Measurements from ENCODE around the gene PPARA. TPM values are rescaled to one million over a fixed set of nuclear protein-coding genes. Genes with fewer than 3 reads are reported as not detected.

Gene PPARA
- total and polyA plus RNA-seq, 7 experiments from 2014 or later: 3.7 to 21.6 (median 16.4) TPM

- POLR2A ChIA-PET: interaction anchor here (0.5 kb wide), 1 partner anchor 120 kb away, joined by 3 read pairs; no protein-coding TSS in a partner anchor
- no peaks in the 10 kb centered on the region for H3K27me3 Mint-ChIP-seq
- CTCF ChIA-PET: interaction anchor here (1.0 to 1.4 kb wide), 2 partner anchors 9 to 170 kb away, joined by 3 to 8 read pairs; partner anchors contain the start of gene GTSE1
- H3K36me3 Mint-ChIP-seq: no peaks in the 10 kb centered on the region
- DNase-seq (no peak), ATAC-seq (no peak)
- Histone ChIP-seq H3K9me3 (ENCODE audit: control insufficient read depth in 2 of 3, low read length in 3 of 3) (no peaks in the 10 kb centered on the region), H3K27ac (ENCODE audit: low read depth, low read length) (no peak overlapping the region), H3K4me1 (ENCODE audit: control insufficient read depth in 2 of 2, insufficient read depth in 2 of 2, low read length in 2 of 2) (no peaks in the 10 kb centered on the region), H3K27me3 (ENCODE audit: control insufficient read depth in 2 of 2, insufficient read depth in 2 of 2, low read length in 2 of 2) (no peaks in the 10 kb centered on the region), H3K4me3 (ENCODE audit: low read length) (no peak overlapping the region), H3K36me3 (ENCODE audit: control insufficient read depth in 2 of 3, insufficient read depth in 3 of 3, low read length in 3 of 3) (no peaks in the 10 kb centered on the region)
- H3K9me3 Mint-ChIP-seq: no peaks in the 10 kb centered on the region
- peaks cover 0 to 4% (median 0%) of the 10 kb centered on the region in 7 donors for H3K4me1 Mint-ChIP-seq
- no peak overlapping the region for H3K4me3 Mint-ChIP-seq
- H3K27ac Mint-ChIP-seq: peak overlapping the region in 1 of 9 donors; percentile 32
- intact Hi-C loops (cut with micrococcal nuclease): no loop called here
Measured at GRCh38 chr22:46125816-46126765, 24.2 kb upstream of the PPARA start.

GRCh38 chr22:46126853-46127385 lies 23.4 kb upstream of the PPARA start:
- Histone ChIP-seq H3K36me3 (ENCODE audit: control insufficient read depth in 2 of 3, insufficient read depth in 3 of 3, low read length in 3 of 3) (no peaks in the 10 kb centered on the region), H3K27me3 (ENCODE audit: control insufficient read depth in 2 of 2, insufficient read depth in 2 of 2, low read length in 2 of 2) (no peaks in the 10 kb centered on the region), H3K9me3 (ENCODE audit: control insufficient read depth in 2 of 3, low read length in 3 of 3) (no peaks in the 10 kb centered on the region), H3K27ac (ENCODE audit: low read depth, low read length) (no peak overlapping the region), H3K4me3 (ENCODE audit: low read length) (no peak overlapping the region), H3K4me1 (ENCODE audit: control insufficient read depth in 2 of 2, insufficient read depth in 2 of 2, low read length in 2 of 2) (no peaks in the 10 kb centered on the region)
- no peaks in the 10 kb centered on the region for H3K27me3 Mint-ChIP-seq
- H3K36me3 Mint-ChIP-seq: no peaks in the 10 kb centered on the region
- H3K9me3 Mint-ChIP-seq: no peaks in the 10 kb centered on the region
- no peak overlapping the region for H3K27ac Mint-ChIP-seq
- no peak for ATAC-seq
- no peak overlapping the region for H3K4me3 Mint-ChIP-seq
- intact Hi-C loops (cut with micrococcal nuclease): no loop called here
- no peak for DNase-seq
- ChIA-PET CTCF (no interaction called here), POLR2A (interaction anchor here (0.5 kb wide), 1 partner anchor 121 kb away, joined by 3 read pairs; no protein-coding TSS in a partner anchor)
- H3K4me1 Mint-ChIP-seq: peaks cover 0 to 4% (median 0%) of the 10 kb centered on the region in 7 donors

GRCh38 chr22:46127556-46127955 lies 22.8 kb upstream of the PPARA start:
- CTCF ChIA-PET: no interaction called here

GRCh38 chr22:46128606-46129005 lies 21.7 kb upstream of the PPARA start:
- Mint-ChIP-seq H3K4me1 (peaks cover 0 to 6% (median 0%) of the 10 kb centered on the region in 7 donors), H3K27me3 (no peaks in the 10 kb centered on the region), H3K4me3 (no peak overlapping the region), H3K36me3 (no peaks in the 10 kb centered on the region), H3K9me3 (peaks cover 0 to 2% (median 0%) of the 10 kb centered on the region in 11 donors), H3K27ac (no peak overlapping the region)
- ATAC-seq (no peak), DNase-seq (no peak)
- H3K36me3 ChIP-seq (ENCODE audit: control insufficient read depth in 2 of 3, insufficient read depth in 3 of 3, low read length in 3 of 3): no peaks in the 10 kb centered on the region
- no peak overlapping the region for H3K27ac ChIP-seq (ENCODE audit: low read depth, low read length)
- intact Hi-C loops (cut with micrococcal nuclease): no loop called here
- H3K4me3 ChIP-seq (ENCODE audit: low read length): no peak overlapping the region
- ChIA-PET CTCF (no interaction called here), POLR2A (no interaction called here)
- no peaks in the 10 kb centered on the region for H3K4me1 ChIP-seq (ENCODE audit: control insufficient read depth in 2 of 2, insufficient read depth in 2 of 2, low read length in 2 of 2)
- H3K27me3 ChIP-seq (ENCODE audit: control insufficient read depth in 2 of 2, insufficient read depth in 2 of 2, low read length in 2 of 2): no peaks in the 10 kb centered on the region
- H3K9me3 ChIP-seq (ENCODE audit: control insufficient read depth in 2 of 3, low read length in 3 of 3): no peaks in the 10 kb centered on the region

More at GRCh38 chr22:46127556-46127955, 22.8 kb upstream of the PPARA start:
- H3K27me3 ChIP-seq (ENCODE audit: control insufficient read depth in 2 of 2, insufficient read depth in 2 of 2, low read length in 2 of 2): no peaks in the 10 kb centered on the region
- intact Hi-C loops (cut with micrococcal nuclease): no loop called here
- peaks cover 0 to 6% (median 0%) of the 10 kb centered on the region in 7 donors for H3K4me1 Mint-ChIP-seq
- H3K27me3 Mint-ChIP-seq: no peaks in the 10 kb centered on the region
- H3K9me3 Mint-ChIP-seq: no peaks in the 10 kb centered on the region
- no peaks in the 10 kb centered on the region for H3K36me3 Mint-ChIP-seq
- H3K4me3 Mint-ChIP-seq: no peak overlapping the region
- no peak overlapping the region for H3K4me3 ChIP-seq (ENCODE audit: low read length)
- DNase-seq: no peak
- POLR2A ChIA-PET: no interaction called here
- no peaks in the 10 kb centered on the region for H3K36me3 ChIP-seq (ENCODE audit: control insufficient read depth in 2 of 3, insufficient read depth in 3 of 3, low read length in 3 of 3)
- no peaks in the 10 kb centered on the region for H3K9me3 ChIP-seq (ENCODE audit: control insufficient read depth in 2 of 3, low read length in 3 of 3)
- H3K4me1 ChIP-seq (ENCODE audit: control insufficient read depth in 2 of 2, insufficient read depth in 2 of 2, low read length in 2 of 2): no peaks in the 10 kb centered on the region
- H3K27ac Mint-ChIP-seq: no peak overlapping the region
- ATAC-seq: no peak
- H3K27ac ChIP-seq (ENCODE audit: low read depth, low read length): no peak overlapping the region

GRCh38 chr22:46129390-46130041 lies 20.8 kb upstream of the PPARA start:
- Histone ChIP-seq H3K4me3 (ENCODE audit: low read length) (no peak overlapping the region), H3K9me3 (ENCODE audit: control insufficient read depth in 2 of 3, low read length in 3 of 3) (no peaks in the 10 kb centered on the region), H3K27ac (ENCODE audit: low read depth, low read length) (no peak overlapping the region), H3K4me1 (ENCODE audit: control insufficient read depth in 2 of 2, insufficient read depth in 2 of 2, low read length in 2 of 2) (no peaks in the 10 kb centered on the region), H3K27me3 (ENCODE audit: control insufficient read depth in 2 of 2, insufficient read depth in 2 of 2, low read length in 2 of 2) (no peaks in the 10 kb centered on the region), H3K36me3 (ENCODE audit: control insufficient read depth in 2 of 3, insufficient read depth in 3 of 3, low read length in 3 of 3) (no peaks in the 10 kb centered on the region)
- H3K9me3 Mint-ChIP-seq: peaks cover 0 to 2% (median 0%) of the 10 kb centered on the region in 11 donors
- ATAC-seq: peak; percentile 64
- H3K36me3 Mint-ChIP-seq: no peaks in the 10 kb centered on the region
- intact Hi-C loops (cut with micrococcal nuclease): no loop called here
- ChIA-PET CTCF (no interaction called here), POLR2A (no interaction called here)
- DNase-seq: no peak
- H3K4me1 Mint-ChIP-seq: peaks cover 0 to 6% (median 0%) of the 10 kb centered on the region in 7 donors
- H3K4me3 Mint-ChIP-seq: no peak overlapping the region
- H3K27ac Mint-ChIP-seq: no peak overlapping the region
- H3K27me3 Mint-ChIP-seq: no peaks in the 10 kb centered on the region

GRCh38 chr22:46131151-46131587 lies 19.2 kb upstream of the PPARA start:
- H3K4me1 ChIP-seq (ENCODE audit: control insufficient read depth in 2 of 2, insufficient read depth in 2 of 2, low read length in 2 of 2): no peaks in the 10 kb centered on the region
- H3K9me3 ChIP-seq (ENCODE audit: control insufficient read depth in 2 of 3, low read length in 3 of 3): no peaks in the 10 kb centered on the region
- DNase-seq: no peak
- intact Hi-C loops (cut with micrococcal nuclease): no loop called here
- H3K27me3 ChIP-seq (ENCODE audit: control insufficient read depth in 2 of 2, insufficient read depth in 2 of 2, low read length in 2 of 2): no peaks in the 10 kb centered on the region
- no peak overlapping the region for H3K27ac Mint-ChIP-seq
- H3K4me3 Mint-ChIP-seq: no peak overlapping the region
- H3K9me3 Mint-ChIP-seq: peaks cover 0 to 2% (median 0%) of the 10 kb centered on the region in 11 donors
- no peak for ATAC-seq
- H3K36me3 Mint-ChIP-seq: no peaks in the 10 kb centered on the region
- ChIA-PET CTCF (no interaction called here), POLR2A (no interaction called here)
- H3K36me3 ChIP-seq (ENCODE audit: control insufficient read depth in 2 of 3, insufficient read depth in 3 of 3, low read length in 3 of 3): no peaks in the 10 kb centered on the region
- H3K4me3 ChIP-seq (ENCODE audit: low read length): no peak overlapping the region
- no peaks in the 10 kb centered on the region for H3K27me3 Mint-ChIP-seq
- H3K27ac ChIP-seq (ENCODE audit: low read depth, low read length): no peak overlapping the region
- H3K4me1 Mint-ChIP-seq: peaks cover 0 to 6% (median 0%) of the 10 kb centered on the region in 7 donors
